Spleen (tissue), 7 donors: ENCODE measurements around the gene IFNGR1.

ENCODE experiments used
- POLR2A ChIP-seq, 3 donors: fragments of 450-650 bp; IDR thresholded peaks; one replicate each; pipeline ENCODE4 v1.5.1; 2017; ENCODE audit warnings: antibody characterized with exemption in 3 of 3, mild to moderate bottlenecking in 1 of 3
- POLR2AphosphoS5 ChIP-seq, 3 donors: sonication (generic); formaldehyde crosslinking; IDR thresholded peaks; one replicate each; pipeline ENCODE4 v1.5.1; 2017; ENCODE audit warnings: antibody characterized with exemption in 3 of 3
- TF ChIP-seq, protein P1 (sequence below), 11 experiments: fragments of 200-600 bp in 7 of 11; fragments of 450-650 bp in 4 of 11; sonication (generic) in 4 of 11; IDR thresholded peaks in 8 of 11; conservative IDR thresholded peaks in 3 of 11; 1 replicate in 7 of 11; 2 replicates in 4 of 11; pipeline versions ENCODE4 v1.4.0 to v1.8.0; 2016 to 2021; ENCODE audit warnings: antibody characterized with exemption in 11 of 11, inconsistent platforms in 4 of 11, mild to moderate bottlenecking in 1 of 11
- donor health status: DM: no; HTN: no; CAD: no; lungs with moderate emphysema.
- donor health status: DM: no; HTN: no; CAD: no.
- donor health status: DM: no; HTN: no; CAD: no.

DNA sequence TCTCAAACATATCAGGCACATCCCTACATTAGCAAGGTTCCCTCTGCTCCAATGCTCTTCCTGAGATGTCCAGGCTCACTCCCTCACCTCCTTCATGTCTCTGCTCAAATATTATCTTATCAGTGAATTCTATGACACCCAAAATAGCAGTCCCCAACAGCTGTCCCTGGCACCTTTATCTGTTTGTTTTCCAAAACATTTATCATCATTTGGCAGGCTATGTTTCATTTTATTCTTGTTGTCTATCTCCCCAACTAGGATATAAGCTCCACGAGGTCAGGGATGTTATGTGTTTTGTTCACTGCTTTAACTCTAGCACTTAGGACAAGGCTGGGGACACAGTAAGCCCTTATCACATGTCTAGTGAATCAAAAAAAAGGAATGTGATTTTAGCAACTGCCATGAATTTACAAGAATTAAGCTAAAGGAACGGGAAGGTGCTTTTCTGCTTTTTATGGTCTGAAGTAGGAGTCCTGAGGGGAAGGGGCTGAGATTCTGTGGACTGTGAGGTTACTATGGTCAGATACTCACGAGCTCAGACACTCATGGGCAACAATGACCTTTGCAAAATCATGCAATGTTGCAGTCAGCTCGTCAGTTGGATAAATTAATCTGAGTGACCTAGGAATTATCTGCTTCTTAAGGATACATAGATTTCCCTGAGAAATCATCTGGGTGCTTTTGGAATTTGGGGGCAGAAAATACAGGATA, 43.9 kb downstream of the IFNGR1 start:
- TF ChIP-seq POLR2A (IDR thresholded peaks at IDR 0.05), result no peak
- TF ChIP-seq, protein P1, sequence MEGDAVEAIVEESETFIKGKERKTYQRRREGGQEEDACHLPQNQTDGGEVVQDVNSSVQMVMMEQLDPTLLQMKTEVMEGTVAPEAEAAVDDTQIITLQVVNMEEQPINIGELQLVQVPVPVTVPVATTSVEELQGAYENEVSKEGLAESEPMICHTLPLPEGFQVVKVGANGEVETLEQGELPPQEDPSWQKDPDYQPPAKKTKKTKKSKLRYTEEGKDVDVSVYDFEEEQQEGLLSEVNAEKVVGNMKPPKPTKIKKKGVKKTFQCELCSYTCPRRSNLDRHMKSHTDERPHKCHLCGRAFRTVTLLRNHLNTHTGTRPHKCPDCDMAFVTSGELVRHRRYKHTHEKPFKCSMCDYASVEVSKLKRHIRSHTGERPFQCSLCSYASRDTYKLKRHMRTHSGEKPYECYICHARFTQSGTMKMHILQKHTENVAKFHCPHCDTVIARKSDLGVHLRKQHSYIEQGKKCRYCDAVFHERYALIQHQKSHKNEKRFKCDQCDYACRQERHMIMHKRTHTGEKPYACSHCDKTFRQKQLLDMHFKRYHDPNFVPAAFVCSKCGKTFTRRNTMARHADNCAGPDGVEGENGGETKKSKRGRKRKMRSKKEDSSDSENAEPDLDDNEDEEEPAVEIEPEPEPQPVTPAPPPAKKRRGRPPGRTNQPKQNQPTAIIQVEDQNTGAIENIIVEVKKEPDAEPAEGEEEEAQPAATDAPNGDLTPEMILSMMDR (IDR thresholded peaks at IDR 0.05 in 8 of 11, conservative IDR thresholded peaks at IDR 0.05 in 3 of 11), result no peak
- TF ChIP-seq POLR2AphosphoS5 (IDR thresholded peaks at IDR 0.05), result no peak
